Fibroblast of mammary gland (primary cell): ENCODE results near the gene TRNT1.

Source experiments
- DNase-seq: peaks from one replicate; pipeline ENCODE4 v3.0.0-alpha.2; 2010; ENCODE audit warnings: low read depth
- H3K4me3 ChIP-seq: 2 replicates; pipeline ENCODE4 v1.5.1; 2011; ENCODE audit warnings: low read depth, mild to moderate bottlenecking, low read length, moderate library complexity; ENCODE audit not compliant: control insufficient read depth
- TF ChIP-seq, protein P1 (sequence below): conservative IDR thresholded peaks from 2 replicates; pipeline ENCODE4 v1.5.1; 2011; ENCODE audit warnings: low read depth, low read length, inconsistent platforms; ENCODE audit not compliant: control insufficient read depth, insufficient read depth

Gene TRNT1

DNA sequence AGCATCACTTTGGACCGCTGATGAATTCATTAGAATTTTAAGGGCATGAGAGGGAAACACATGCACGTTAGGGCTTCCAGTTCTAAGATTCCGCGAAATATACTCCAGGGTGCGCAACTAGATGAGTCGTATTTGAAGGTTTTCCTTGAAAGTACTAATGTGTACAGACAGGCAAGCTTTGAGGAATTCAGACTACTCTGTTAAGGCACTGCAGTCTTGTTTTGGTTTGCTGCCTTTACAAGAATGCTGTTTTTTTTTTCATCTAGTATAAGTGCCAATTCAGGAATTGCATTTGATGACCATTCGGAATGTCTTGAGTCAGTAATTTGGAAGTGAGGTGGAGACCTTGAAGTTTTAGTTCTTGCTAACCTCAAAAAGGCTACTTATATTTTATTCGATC is 19.1 kb downstream of the TRNT1 start:
- TF ChIP-seq, protein P1, sequence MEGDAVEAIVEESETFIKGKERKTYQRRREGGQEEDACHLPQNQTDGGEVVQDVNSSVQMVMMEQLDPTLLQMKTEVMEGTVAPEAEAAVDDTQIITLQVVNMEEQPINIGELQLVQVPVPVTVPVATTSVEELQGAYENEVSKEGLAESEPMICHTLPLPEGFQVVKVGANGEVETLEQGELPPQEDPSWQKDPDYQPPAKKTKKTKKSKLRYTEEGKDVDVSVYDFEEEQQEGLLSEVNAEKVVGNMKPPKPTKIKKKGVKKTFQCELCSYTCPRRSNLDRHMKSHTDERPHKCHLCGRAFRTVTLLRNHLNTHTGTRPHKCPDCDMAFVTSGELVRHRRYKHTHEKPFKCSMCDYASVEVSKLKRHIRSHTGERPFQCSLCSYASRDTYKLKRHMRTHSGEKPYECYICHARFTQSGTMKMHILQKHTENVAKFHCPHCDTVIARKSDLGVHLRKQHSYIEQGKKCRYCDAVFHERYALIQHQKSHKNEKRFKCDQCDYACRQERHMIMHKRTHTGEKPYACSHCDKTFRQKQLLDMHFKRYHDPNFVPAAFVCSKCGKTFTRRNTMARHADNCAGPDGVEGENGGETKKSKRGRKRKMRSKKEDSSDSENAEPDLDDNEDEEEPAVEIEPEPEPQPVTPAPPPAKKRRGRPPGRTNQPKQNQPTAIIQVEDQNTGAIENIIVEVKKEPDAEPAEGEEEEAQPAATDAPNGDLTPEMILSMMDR = no peak
- peak; percentile 11 for DNase-seq
- H3K4me3 ChIP-seq = no peak overlapping the region

DNA sequence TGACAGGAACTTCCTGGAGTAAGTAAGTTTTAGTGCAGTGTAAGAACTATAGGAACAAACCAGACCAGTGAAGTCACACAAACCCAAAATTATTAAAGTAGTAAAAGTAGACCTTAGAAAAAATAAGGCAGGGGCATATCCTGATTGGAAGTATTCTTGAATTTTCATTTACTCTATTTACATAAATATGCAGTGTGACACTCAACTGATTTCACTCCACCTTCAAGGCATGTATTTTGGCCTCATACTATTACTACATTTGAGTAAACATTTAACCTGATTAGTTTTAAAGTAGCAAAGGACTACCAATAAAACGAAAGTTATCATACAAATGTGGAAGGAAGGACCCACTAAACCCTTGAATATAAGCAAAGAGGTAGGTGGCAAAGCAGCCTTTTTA is 22.8 kb downstream of the TRNT1 start:
- no peak for DNase-seq
- TF ChIP-seq, protein P1 = no peak
- H3K4me3 ChIP-seq = no peak overlapping the region

DNA sequence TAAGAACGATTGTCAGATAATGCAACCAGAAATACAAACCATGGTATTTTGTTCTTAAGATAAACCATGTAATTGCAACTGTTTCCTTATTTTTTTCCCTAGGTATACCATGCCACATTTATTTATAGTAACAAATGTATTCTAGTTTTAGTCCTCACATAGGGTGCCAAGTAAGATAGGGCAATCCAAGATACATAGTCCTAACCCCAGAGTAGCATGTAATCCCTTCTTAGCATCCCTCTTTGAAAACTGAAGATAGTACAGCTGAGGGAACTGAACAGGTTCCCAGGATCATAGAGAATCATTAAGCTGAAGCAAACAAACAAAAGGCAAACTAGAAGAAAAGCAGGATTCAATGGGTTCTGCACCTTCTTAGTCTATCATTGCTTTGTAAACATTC is 24.8 kb downstream of the TRNT1 start:
- no peak for DNase-seq
- TF ChIP-seq, protein P1 = no peak
- no peak overlapping the region for H3K4me3 ChIP-seq

DNA sequence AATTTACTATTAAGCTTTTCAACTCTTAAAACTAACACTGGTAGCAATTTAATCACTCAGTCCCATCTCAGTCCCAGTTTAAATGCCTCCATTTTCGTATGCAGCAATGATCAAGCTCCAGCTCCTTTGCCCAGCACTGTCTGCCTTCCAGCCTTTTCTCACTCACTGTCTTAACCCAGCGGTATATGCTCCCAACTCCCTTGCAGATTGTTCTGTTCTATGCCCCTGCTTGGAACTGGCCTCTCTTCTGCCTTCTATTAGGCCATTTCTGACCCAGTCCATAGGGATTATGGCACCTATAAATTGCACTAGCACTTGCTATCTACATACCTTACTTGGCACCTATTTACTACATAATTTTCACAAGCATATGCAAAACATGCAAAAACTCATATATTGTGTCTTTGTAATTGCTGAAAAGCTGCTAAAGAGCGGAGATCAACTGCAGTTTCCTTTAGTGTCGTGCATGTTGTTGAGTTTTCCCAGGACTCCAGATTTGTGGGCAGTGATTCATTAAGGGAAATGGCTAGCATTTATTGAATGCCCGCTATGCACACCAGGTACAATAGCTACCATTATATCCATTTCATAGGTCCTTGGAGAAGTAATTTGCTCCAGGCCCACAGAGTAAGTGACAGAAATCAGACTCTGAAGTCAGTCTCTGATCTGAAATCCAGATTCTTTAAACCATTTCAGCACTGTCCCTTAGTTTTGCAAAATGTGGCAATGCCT is 28.3 kb downstream of the TRNT1 start:
- TF ChIP-seq, protein P1 = no peak
- no peak overlapping the region for H3K4me3 ChIP-seq
- DNase-seq = no peak

DNA sequence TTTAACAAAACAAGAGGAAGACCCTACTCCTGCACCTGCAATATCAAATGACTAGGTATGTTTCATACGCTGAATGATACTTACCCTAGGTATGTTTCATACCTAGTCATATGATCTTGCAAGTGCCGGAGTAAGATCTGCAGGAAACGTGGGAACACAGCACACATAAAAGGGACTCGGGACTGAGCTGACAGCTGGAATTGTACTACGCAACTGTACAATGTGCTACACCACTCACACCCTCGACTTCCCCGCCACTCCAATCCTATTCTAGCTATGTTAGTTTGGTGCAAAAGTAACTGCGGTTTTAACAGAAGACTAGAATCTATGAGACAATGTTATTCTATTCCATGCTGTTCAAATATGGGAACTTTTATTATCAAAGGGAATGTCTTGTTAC is 30.7 kb downstream of the TRNT1 start:
- TF ChIP-seq, protein P1 = no peak
- no peak for DNase-seq
- H3K4me3 ChIP-seq = no peak overlapping the region

DNA sequence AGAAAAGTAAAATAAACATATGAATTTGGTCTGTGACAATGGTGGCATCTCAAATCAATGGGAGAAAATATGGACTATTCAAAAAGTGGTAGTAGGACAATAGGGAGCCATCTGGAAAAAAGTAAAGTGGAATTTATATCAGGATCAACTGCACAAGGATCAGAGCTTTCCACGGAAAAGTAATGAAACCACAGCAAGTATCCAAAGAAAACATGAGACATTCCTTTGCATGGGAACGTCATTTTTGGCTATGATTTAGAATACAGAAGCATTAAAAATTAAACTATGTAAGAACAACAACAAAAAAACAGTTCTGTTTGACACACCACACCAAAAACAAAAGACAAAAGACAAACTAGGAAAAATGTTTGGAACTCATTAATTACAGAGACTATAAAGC is 34.1 kb downstream of the TRNT1 start:
- TF ChIP-seq, protein P1 = no peak
- DNase-seq = no peak
- H3K4me3 ChIP-seq = no peak overlapping the region

DNA sequence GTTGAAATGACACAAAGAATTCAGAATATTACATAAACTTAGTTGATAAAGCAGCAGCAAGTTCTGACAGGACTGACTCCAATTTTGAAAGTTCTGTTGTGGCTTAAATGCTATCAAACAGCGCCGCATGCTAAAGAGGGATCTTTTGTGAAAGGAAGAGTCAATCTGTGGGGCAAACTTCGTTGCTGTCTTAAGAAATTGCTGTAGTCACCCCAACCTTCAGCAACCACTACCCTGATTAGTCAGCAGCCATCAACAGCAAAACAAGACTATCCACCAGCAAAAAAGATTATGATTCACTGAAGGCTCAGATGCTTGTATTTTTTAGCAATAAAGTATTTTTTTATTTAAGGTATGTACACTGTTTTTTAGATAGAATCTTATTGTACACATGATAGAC is 38.5 kb downstream of the TRNT1 start:
- H3K4me3 ChIP-seq = no peak overlapping the region
- TF ChIP-seq, protein P1 = no peak
- no peak for DNase-seq
